Measurements from ENCODE around the gene CASP1. TPM values are rescaled to one million over a fixed set of nuclear protein-coding genes. Genes with fewer than 3 reads are reported as not detected.
"Not testable (repeated sequence)": the region's sequence is repeated elsewhere in the genome, so short reads cannot be mapped to it uniquely, and the experiment has no call there.

CASP1 gene
- total RNA-seq, 4 donors from 2014 or later: 5.8 to 33.8 (median 16.9) TPM

GRCh38 chr11:105040703-105041102, 5.8 kb upstream of the CASP1 start:
- no peaks in the 10 kb centered on the region for H3K27me3 ChIP-seq

GRCh38 chr11:105034388-105034787, 556 bp downstream of the CASP1 start:
- peak overlapping the region; percentile 63 to 78 for H3K27ac ChIP-seq
- not testable (repeated sequence) for H3K9me3 ChIP-seq, DNase-seq

More at GRCh38 chr11:105040703-105041102, 5.8 kb upstream of the CASP1 start:
- Histone ChIP-seq H3K4me3 (no peak overlapping the region), H3K36me3 (no peaks in the 10 kb centered on the region), H3K9me3 (no peaks in the 10 kb centered on the region), H3K27ac (no peak overlapping the region), H3K4me1 (no peaks in the 10 kb centered on the region)
- no peak for DNase-seq
- intact Hi-C loops (cut with DNase I; ENCODE audit: low total_unique reads): no loop called here
- no peak for TF ChIP-seq POLR2A (IDR thresholded peaks at IDR 0.05)
- no peak for TF ChIP-seq CTCF (IDR thresholded peaks at IDR 0.05)

GRCh38 chr11:105033781-105034180, 1.2 kb downstream of the CASP1 start:
- Histone ChIP-seq H3K4me3 (no peak overlapping the region), H3K27ac (peak overlapping the region in 1 of 2 donors; percentile 78), H3K27me3 (no peaks in the 10 kb centered on the region), H3K36me3 (no peaks in the 10 kb centered on the region), H3K9me3 (no peaks in the 10 kb centered on the region), H3K4me1 (no peaks in the 10 kb centered on the region)
- TF ChIP-seq CTCF (IDR thresholded peaks at IDR 0.05) (no peak), POLR2A (IDR thresholded peaks at IDR 0.05) (no peak)
- intact Hi-C loops (cut with DNase I; ENCODE audit: low total_unique reads): no loop called here
- DNase-seq: no peak

More at GRCh38 chr11:105034388-105034787, 556 bp downstream of the CASP1 start:
- peak overlapping the region; percentile 14 to 18 for H3K4me3 ChIP-seq
- H3K4me1 ChIP-seq; intact Hi-C loops (cut with DNase I; ENCODE audit: low total_unique reads); H3K36me3 ChIP-seq; H3K27me3 ChIP-seq: not testable (repeated sequence)

- Histone ChIP-seq H3K36me3 (no peaks in the 10 kb centered on the region), H3K4me1 (no peaks in the 10 kb centered on the region), H3K27me3 (no peaks in the 10 kb centered on the region), H3K27ac (no peak overlapping the region), H3K9me3 (no peaks in the 10 kb centered on the region), H3K4me3 (no peak overlapping the region)
- no peak for TF ChIP-seq CTCF (IDR thresholded peaks at IDR 0.05)
- TF ChIP-seq POLR2A (IDR thresholded peaks at IDR 0.05): no peak
- DNase-seq: no peak
- intact Hi-C loops (cut with DNase I; ENCODE audit: low total_unique reads): no loop called here
Observed at GRCh38 chr11:105033343-105033742, 1.6 kb downstream of the CASP1 start.

GRCh38 chr11:105032495-105032894, 2.4 kb downstream of the CASP1 start:
- intact Hi-C loops (cut with DNase I; ENCODE audit: low total_unique reads): no loop called here
- Histone ChIP-seq H3K27me3 (no peaks in the 10 kb centered on the region), H3K9me3 (no peaks in the 10 kb centered on the region), H3K4me3 (no peak overlapping the region), H3K4me1 (no peaks in the 10 kb centered on the region), H3K27ac (no peak overlapping the region), H3K36me3 (no peaks in the 10 kb centered on the region)
- no peak for DNase-seq
- no peak for TF ChIP-seq CTCF (IDR thresholded peaks at IDR 0.05)
- no peak for TF ChIP-seq POLR2A (IDR thresholded peaks at IDR 0.05)

- Histone ChIP-seq H3K27me3 (no peaks in the 10 kb centered on the region), H3K9me3 (no peaks in the 10 kb centered on the region), H3K4me3 (no peak overlapping the region), H3K27ac (no peak overlapping the region), H3K36me3 (no peaks in the 10 kb centered on the region), H3K4me1 (no peaks in the 10 kb centered on the region)
- DNase-seq: no peak
- intact Hi-C loops (cut with DNase I; ENCODE audit: low total_unique reads): no loop called here
- TF ChIP-seq CTCF (IDR thresholded peaks at IDR 0.05): no peak
- TF ChIP-seq POLR2A (IDR thresholded peaks at IDR 0.05): no peak
Observed at GRCh38 chr11:105027678-105028077, 7.3 kb downstream of the CASP1 start.
